Mesothelial cell of epicardium (in vitro differentiated cells): Measurements from ENCODE around the gene CLN5. TPM values are rescaled to one million over a fixed set of nuclear protein-coding genes. Genes with fewer than 3 reads are reported as not detected.

ENCODE experiments used
- DNase-seq, 2 experiments: peaks; one replicate each; pipeline ENCODE4 v3.0.0; 2021; ENCODE audit warnings: low spot score in 2 of 2; ENCODE audit not compliant: unreplicated experiment in 2 of 2
- H3K27ac Mint-ChIP-seq: 2 replicates; pipeline ENCODE4 v1.8.0; 2021; ENCODE audit warnings: mixed read lengths
- H3K27me3 Mint-ChIP-seq: 2 replicates; pipeline ENCODE4 v1.8.0; 2021; ENCODE audit warnings: low read depth, mixed read lengths
- H3K36me3 Mint-ChIP-seq: 2 replicates; pipeline ENCODE4 v1.8.0; 2021; ENCODE audit warnings: mixed read lengths
- H3K4me1 Mint-ChIP-seq: 2 replicates; pipeline ENCODE4 v1.8.0; 2021; ENCODE audit warnings: mixed read lengths
- H3K4me3 Mint-ChIP-seq: 2 replicates; pipeline ENCODE4 v1.8.0; 2021; ENCODE audit warnings: mild to moderate bottlenecking, moderate library complexity, mixed read lengths
- H3K9me3 Mint-ChIP-seq: 2 replicates; pipeline ENCODE4 v1.8.0; 2021; ENCODE audit warnings: mixed read lengths
- CTCF ChIP-seq: fragments of 200-600 bp; sonication (generic); IDR thresholded peaks from one replicate; pipeline ENCODE4 v1.5.0; 2021; ENCODE audit warnings: antibody characterized with exemption; ENCODE audit not compliant: unreplicated experiment
- total RNA-seq: library from RNA; stranded (reverse); gene quantifications from 3 replicates; pipeline ENCODE4 v1.2.1, GENCODE V29; 2021

CLN5 gene
- total RNA-seq, 1 donor from 2014 or later = 26.6 TPM

DNA sequence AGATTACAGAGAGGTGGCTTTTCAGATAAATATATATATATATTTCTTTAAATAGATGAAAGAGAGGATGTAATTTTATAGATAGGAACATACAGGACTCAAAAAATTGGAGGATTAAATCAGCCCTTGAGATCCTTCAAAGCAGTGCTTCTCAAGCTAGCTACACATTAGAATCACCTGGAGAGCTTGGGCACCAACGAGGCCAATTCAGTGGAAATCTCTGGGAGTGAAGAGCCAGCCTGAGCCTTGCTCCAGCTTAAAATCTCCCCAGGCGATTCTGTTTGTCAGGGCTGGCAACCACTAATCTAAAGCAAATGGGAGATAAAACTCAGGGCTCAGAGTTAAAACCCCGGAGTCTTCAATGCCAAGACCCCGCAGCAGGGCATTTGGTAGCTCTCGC is 15.0 kb upstream of the CLN5 start:
- peak overlapping the region; percentile 71 for H3K27ac Mint-ChIP-seq
- no peaks in the 10 kb centered on the region for H3K9me3 Mint-ChIP-seq
- TF ChIP-seq CTCF = no peak
- H3K36me3 Mint-ChIP-seq = no peaks in the 10 kb centered on the region
- no peak for DNase-seq
- H3K27me3 Mint-ChIP-seq = peaks cover 34% of the 10 kb centered on the region
- H3K4me1 Mint-ChIP-seq = peaks cover 30% of the 10 kb centered on the region
- H3K4me3 Mint-ChIP-seq = no peak overlapping the region

GRCh38 chr13:76980075-76980718 is 11.7 kb upstream of the CLN5 start:
- H3K27ac Mint-ChIP-seq = no peak overlapping the region
- peak overlapping the region; percentile 34 for H3K4me3 Mint-ChIP-seq
- H3K4me1 Mint-ChIP-seq = peaks cover 18% of the 10 kb centered on the region
- H3K36me3 Mint-ChIP-seq = no peaks in the 10 kb centered on the region
- no peaks in the 10 kb centered on the region for H3K9me3 Mint-ChIP-seq
- DNase-seq = peak; percentile 78 to 96
- peak; percentile 98 for TF ChIP-seq CTCF
- H3K27me3 Mint-ChIP-seq = peaks cover 46% of the 10 kb centered on the region

GRCh38 chr13:76982061-76982460 is 9.8 kb upstream of the CLN5 start:
- Mint-ChIP-seq H3K27me3 (peaks cover 64% of the 10 kb centered on the region), H3K4me3 (no peak overlapping the region), H3K9me3 (no peaks in the 10 kb centered on the region), H3K4me1 (peaks cover 5% of the 10 kb centered on the region), H3K27ac (no peak overlapping the region), H3K36me3 (no peaks in the 10 kb centered on the region)
- TF ChIP-seq CTCF = no peak
- no peak for DNase-seq

DNA sequence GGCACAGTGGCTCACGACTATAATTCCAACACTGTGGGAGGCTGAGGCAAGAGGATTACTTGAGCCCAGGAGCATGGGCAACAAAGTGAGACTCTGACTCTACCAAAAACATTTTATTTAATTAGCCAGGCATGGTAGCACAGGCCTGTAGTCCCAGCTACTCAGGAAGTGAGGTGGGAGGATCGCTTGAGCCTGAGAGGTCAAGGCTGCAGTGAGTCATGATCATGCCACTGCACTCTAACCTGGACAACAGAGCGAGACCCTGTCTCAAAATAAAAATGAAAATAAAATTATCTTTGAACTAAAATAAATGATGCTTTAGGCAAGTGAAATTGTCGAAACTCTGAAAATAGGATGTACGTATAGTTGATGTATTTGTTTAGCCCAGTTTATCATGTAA is 8.2 kb upstream of the CLN5 start:
- Mint-ChIP-seq H3K27ac (no peak overlapping the region), H3K9me3 (no peaks in the 10 kb centered on the region), H3K4me3 (no peak overlapping the region), H3K4me1 (peaks cover 1% of the 10 kb centered on the region), H3K27me3 (peaks cover 66% of the 10 kb centered on the region), H3K36me3 (no peaks in the 10 kb centered on the region)
- DNase-seq = no peak
- no peak for TF ChIP-seq CTCF

DNA sequence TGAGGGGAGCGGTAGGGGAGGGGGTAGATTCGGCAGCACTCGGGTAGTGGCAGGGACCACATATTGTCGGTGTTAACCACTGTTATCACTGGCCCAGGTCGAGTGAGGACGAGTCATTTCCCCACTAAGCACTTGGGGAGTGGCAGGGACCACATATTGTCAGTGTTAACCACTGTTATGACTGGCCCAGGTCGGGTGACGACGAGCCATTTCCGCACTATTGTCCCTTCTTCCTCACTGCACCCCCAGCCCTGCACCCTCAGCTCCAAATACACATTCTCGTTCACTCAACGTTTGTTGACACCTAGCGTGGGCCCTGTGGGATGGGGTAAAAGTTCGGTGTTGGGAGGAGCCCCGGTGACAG is 467 bp upstream of the CLN5 start:
- no peaks in the 10 kb centered on the region for H3K9me3 Mint-ChIP-seq
- peak overlapping the region; percentile 95 for H3K4me3 Mint-ChIP-seq
- peaks cover 24% of the 10 kb centered on the region for H3K4me1 Mint-ChIP-seq
- DNase-seq = no peak
- H3K27me3 Mint-ChIP-seq = peaks cover 14% of the 10 kb centered on the region
- TF ChIP-seq CTCF = no peak
- H3K36me3 Mint-ChIP-seq = peaks cover 5% of the 10 kb centered on the region
- H3K27ac Mint-ChIP-seq = peak overlapping the region; percentile 91
